Nephron (organoid): ENCODE data around the gene ABCD2.

Source experiments
- H3K27ac Mint-ChIP-seq, 3 experiments: 2 replicates each; pipeline ENCODE4 v1.8.0; 2020; ENCODE audit warnings: mixed read lengths in 3 of 3, mild to moderate bottlenecking in 2 of 3, moderate library complexity in 1 of 3
- H3K27me3 Mint-ChIP-seq: 2 replicates; pipeline ENCODE4 v1.8.0; 2021; ENCODE audit warnings: low read depth, mild to moderate bottlenecking, moderate library complexity, mixed read lengths
- H3K36me3 Mint-ChIP-seq: 2 replicates; pipeline ENCODE4 v1.8.0; 2020; ENCODE audit warnings: low read depth, mixed read lengths
- H3K4me1 Mint-ChIP-seq: 2 replicates; pipeline ENCODE4 v1.8.0; 2020; ENCODE audit warnings: mixed read lengths
- H3K4me3 Mint-ChIP-seq, 3 experiments: 2 replicates each; pipeline ENCODE4 v1.8.0; 2020; ENCODE audit warnings: mild to moderate bottlenecking in 3 of 3, mixed read lengths in 3 of 3, moderate library complexity in 2 of 3
- H3K9me3 Mint-ChIP-seq: 2 replicates; pipeline ENCODE4 v1.8.0; 2020; ENCODE audit warnings: mixed read lengths
- CTCF ChIP-seq, 3 experiments: fragments of 200-600 bp; sonication (generic); IDR thresholded peaks; one replicate each; pipeline ENCODE4 v1.5.0; 2021; ENCODE audit warnings: antibody characterized with exemption in 3 of 3; ENCODE audit not compliant: unreplicated experiment in 3 of 3

ABCD2 gene

GRCh38 chr12:39510001-39510400, 109.6 kb downstream of the ABCD2 start:
- no peaks in the 10 kb centered on the region for H3K36me3 Mint-ChIP-seq
- no peak overlapping the region for H3K4me3 Mint-ChIP-seq
- TF ChIP-seq CTCF (IDR thresholded peaks at IDR 0.05; ENCODE audit: unreplicated experiment in 3 of 3): no peak
- no peaks in the 10 kb centered on the region for H3K27me3 Mint-ChIP-seq
- H3K4me1 Mint-ChIP-seq: no peaks in the 10 kb centered on the region
- no peak overlapping the region for H3K27ac Mint-ChIP-seq
- H3K9me3 Mint-ChIP-seq: peaks cover 14% of the 10 kb centered on the region

- Mint-ChIP-seq H3K27ac (no peak overlapping the region), H3K4me1 (no peaks in the 10 kb centered on the region), H3K9me3 (peaks cover 2% of the 10 kb centered on the region), H3K27me3 (no peaks in the 10 kb centered on the region), H3K4me3 (no peak overlapping the region), H3K36me3 (no peaks in the 10 kb centered on the region)
- TF ChIP-seq CTCF (IDR thresholded peaks at IDR 0.05; ENCODE audit: unreplicated experiment in 3 of 3): no peak
Measured at GRCh38 chr12:39505554-39505953, 114.0 kb downstream of the ABCD2 start.

GRCh38 chr12:39505023-39505422, 114.6 kb downstream of the ABCD2 start:
- Mint-ChIP-seq H3K36me3 (no peaks in the 10 kb centered on the region), H3K27me3 (no peaks in the 10 kb centered on the region)

GRCh38 chr12:39503439-39503838, 116.2 kb downstream of the ABCD2 start:
- no peaks in the 10 kb centered on the region for H3K36me3 Mint-ChIP-seq
- no peak overlapping the region for H3K27ac Mint-ChIP-seq
- no peaks in the 10 kb centered on the region for H3K27me3 Mint-ChIP-seq
- no peak for TF ChIP-seq CTCF (IDR thresholded peaks at IDR 0.05; ENCODE audit: unreplicated experiment in 3 of 3)
- no peaks in the 10 kb centered on the region for H3K9me3 Mint-ChIP-seq
- no peaks in the 10 kb centered on the region for H3K4me1 Mint-ChIP-seq
- no peak overlapping the region for H3K4me3 Mint-ChIP-seq

More at GRCh38 chr12:39505023-39505422, 114.6 kb downstream of the ABCD2 start:
- H3K9me3 Mint-ChIP-seq: peaks cover 2% of the 10 kb centered on the region
- no peaks in the 10 kb centered on the region for H3K4me1 Mint-ChIP-seq
- H3K27ac Mint-ChIP-seq: no peak overlapping the region
- no peak for TF ChIP-seq CTCF (IDR thresholded peaks at IDR 0.05; ENCODE audit: unreplicated experiment in 3 of 3)
- no peak overlapping the region for H3K4me3 Mint-ChIP-seq

- no peak for TF ChIP-seq CTCF (IDR thresholded peaks at IDR 0.05; ENCODE audit: unreplicated experiment in 3 of 3)
- H3K4me1 Mint-ChIP-seq: no peaks in the 10 kb centered on the region
- no peak overlapping the region for H3K4me3 Mint-ChIP-seq
- H3K27me3 Mint-ChIP-seq: no peaks in the 10 kb centered on the region
- no peaks in the 10 kb centered on the region for H3K9me3 Mint-ChIP-seq
- no peak overlapping the region for H3K27ac Mint-ChIP-seq
- no peaks in the 10 kb centered on the region for H3K36me3 Mint-ChIP-seq
Measured at GRCh38 chr12:39502726-39503125, 116.9 kb downstream of the ABCD2 start.
